HG03025 (cell line): ENCODE data around the gene METTL13.
A peak's percentile ranks its signal among the peaks of the same experiment; 100 is the strongest.

Experiments used
- ATAC-seq: cut with Tn5 transposase; IDR thresholded peaks from one replicate; pipeline ENCODE4 v1.9.1; 2021; ENCODE audit warnings: mild to moderate bottlenecking, moderate library complexity; ENCODE audit not compliant: unreplicated experiment, low FRiP score

METTL13 gene

GRCh38 chr1:171800342-171800741, 18.9 kb downstream of the METTL13 start:
- no peak for ATAC-seq

GRCh38 chr1:171800851-171801250, 19.4 kb downstream of the METTL13 start:
- no peak for ATAC-seq

- ATAC-seq = no peak
Observed at GRCh38 chr1:171801487-171801891, 20.0 kb downstream of the METTL13 start.

- ATAC-seq = no peak
Observed at GRCh38 chr1:171802207-171802606, 20.7 kb downstream of the METTL13 start.

- ATAC-seq = no peak
Observed at GRCh38 chr1:171803045-171803444, 21.6 kb downstream of the METTL13 start.

GRCh38 chr1:171803461-171804022, 22.1 kb downstream of the METTL13 start:
- no peak for ATAC-seq

- ATAC-seq = peak; percentile 71
Observed at GRCh38 chr1:171805395-171806115, 24.1 kb downstream of the METTL13 start.

- no peak for ATAC-seq
Observed at GRCh38 chr1:171807556-171807955, 26.1 kb downstream of the METTL13 start.

GRCh38 chr1:171809834-171810233, 28.4 kb downstream of the METTL13 start:
- no peak for ATAC-seq

GRCh38 chr1:171811672-171812071, 30.2 kb downstream of the METTL13 start:
- ATAC-seq = no peak

- no peak for ATAC-seq
Observed at GRCh38 chr1:171814692-171815091, 33.2 kb downstream of the METTL13 start.

GRCh38 chr1:171816300-171816901, 34.9 kb downstream of the METTL13 start:
- ATAC-seq = no peak

- ATAC-seq = no peak
Observed at GRCh38 chr1:171817511-171818265, 36.2 kb downstream of the METTL13 start.

- ATAC-seq = no peak
Observed at GRCh38 chr1:171819946-171820345, 38.5 kb downstream of the METTL13 start.

- no peak for ATAC-seq
Observed at GRCh38 chr1:171826973-171827372, 45.5 kb downstream of the METTL13 start.

GRCh38 chr1:171828794-171829193, 47.3 kb downstream of the METTL13 start:
- no peak for ATAC-seq

- ATAC-seq = no peak
Observed at GRCh38 chr1:171833091-171833825, 51.8 kb downstream of the METTL13 start.

GRCh38 chr1:171834821-171835220, 53.4 kb downstream of the METTL13 start:
- ATAC-seq = no peak

GRCh38 chr1:171835891-171836290, 54.4 kb downstream of the METTL13 start:
- no peak for ATAC-seq

- peak; percentile 80 for ATAC-seq
Observed at GRCh38 chr1:171841050-171841910, 59.8 kb downstream of the METTL13 start, which contains the start of gene DNM3. Gene DNM3 (plus strand): TSS chr1:171841498. CDS start chr1:171841657, 159 bp downstream.
